GM12892 (cell line): ENCODE measurements around the gene SYPL1.

ENCODE experiments used
- POLR2A ChIP-seq: IDR thresholded peaks from 2 replicates; pipeline ENCODE4 v1.6.1; 2011; ENCODE audit warnings: low read depth, low read length, control low read depth
- POLR2AphosphoS5 ChIP-seq: IDR thresholded peaks from 2 replicates; pipeline ENCODE4 v1.6.1; 2011; ENCODE audit warnings: low read depth, low read length, control low read depth
- TAF1 ChIP-seq: IDR thresholded peaks from 2 replicates; pipeline ENCODE4 v1.6.1; 2011; ENCODE audit warnings: low read depth, mild to moderate bottlenecking, control low read depth, low read length, borderline replicate concordance

DNA sequence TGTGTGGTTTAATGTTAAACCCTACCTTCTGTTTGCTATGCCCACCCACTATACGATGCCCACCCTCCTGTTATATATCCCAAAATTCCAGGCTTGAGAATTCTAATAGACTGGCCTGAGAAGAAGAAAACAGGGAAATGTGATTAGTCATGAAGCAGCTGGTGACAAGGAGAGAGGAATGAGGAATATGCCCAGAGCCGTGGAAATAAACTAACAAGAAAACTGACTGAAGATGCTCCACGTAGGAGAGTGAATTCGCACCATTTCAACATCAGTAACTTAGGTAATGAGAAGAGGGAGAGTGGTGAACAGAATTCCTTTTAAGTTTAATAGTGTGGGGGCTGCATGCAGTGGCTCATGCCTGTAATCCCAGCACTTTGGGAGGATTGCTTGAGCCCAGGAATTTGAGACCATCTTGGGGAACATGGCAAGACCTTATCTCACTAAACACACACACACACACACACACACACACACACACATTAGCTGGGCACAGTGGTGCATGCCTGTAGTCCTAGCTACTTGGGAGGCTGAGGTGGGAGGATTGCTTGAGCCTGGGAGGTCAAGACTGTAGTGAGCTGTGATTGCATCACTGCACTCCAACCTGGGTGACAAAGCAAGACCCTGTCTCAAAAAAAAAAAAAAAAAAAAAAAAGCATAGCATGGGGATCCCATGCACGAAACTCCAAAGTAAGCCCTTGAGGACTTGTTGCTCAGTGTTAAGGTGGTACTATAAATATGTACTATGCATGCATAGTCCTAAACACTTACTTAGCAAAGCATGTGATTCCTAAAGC, 16.1 kb upstream of the SYPL1 start:
- TF ChIP-seq POLR2A (no peak), POLR2AphosphoS5 (no peak), TAF1 (no peak)
